Lower leg skin (tissue), 3 donors: ENCODE results near the gene NECTIN1.

Experiments used
- CTCF ChIP-seq, 3 donors: fragments of 450-650 bp; IDR thresholded peaks; one replicate each; pipeline ENCODE4 v1.5.1; 2016; ENCODE audit warnings: antibody characterized with exemption in 3 of 3, mild to moderate bottlenecking in 3 of 3, moderate library complexity in 2 of 3
- POLR2A ChIP-seq, 2 donors: fragments of 450-650 bp; IDR thresholded peaks; one replicate each; pipeline ENCODE4 v1.6.1; 2016 to 2017; ENCODE audit warnings: antibody characterized with exemption in 2 of 2, mild to moderate bottlenecking in 1 of 2, moderate library complexity in 1 of 2

GRCh38 chr11:119776651-119777050 is 47.7 kb upstream of the NECTIN1 start:
- no peak for TF ChIP-seq CTCF (IDR thresholded peaks at IDR 0.05)
- no peak for TF ChIP-seq POLR2A (IDR thresholded peaks at IDR 0.05)
